PFSK-1 (cell line): ENCODE measurements around the gene ITPRIP.

ENCODE experiments used
- FOXP2 ChIP-seq: optimal IDR thresholded peaks from 2 replicates; pipeline ENCODE3; 2011; ENCODE audit warnings: borderline replicate concordance, control low read depth, inconsistent platforms; ENCODE audit not compliant: insufficient read depth; ENCODE audit errors: extremely low read length, extremely low read depth
- POLR2AphosphoS5 ChIP-seq: IDR thresholded peaks from 2 replicates; pipeline ENCODE4 v1.6.1; 2012; ENCODE audit warnings: low read depth, mild to moderate bottlenecking, control low read depth, low read length, moderate library complexity
- REST ChIP-seq, 2 experiments: IDR thresholded peaks; 2 replicates each; pipeline versions ENCODE4 v1.6.1 to v1.8.0; 2011 to 2012; ENCODE audit warnings: low read depth in 2 of 2, low read length in 2 of 2, control low read depth in 1 of 2, inconsistent platforms in 1 of 2, mild to moderate bottlenecking in 1 of 2, moderate library complexity in 1 of 2; ENCODE audit not compliant: insufficient read depth in 1 of 2
- SIN3A ChIP-seq: IDR thresholded peaks from 2 replicates; pipeline ENCODE4 v1.6.1; 2012; ENCODE audit warnings: mild to moderate bottlenecking, low read length, moderate library complexity, borderline replicate concordance; ENCODE audit not compliant: insufficient read depth
- TAF1 ChIP-seq: IDR thresholded peaks from 2 replicates; pipeline ENCODE4 v1.6.1; 2012; ENCODE audit warnings: low read length, control low read depth, borderline replicate concordance; ENCODE audit not compliant: insufficient read depth

The ITPRIP gene

GRCh38 chr10:104293781-104294321 is 44.4 kb downstream of the ITPRIP start:
- TF ChIP-seq TAF1 (no peak), REST (IDR thresholded peaks at IDR 0.05; ENCODE audit: insufficient read depth in 1 of 2, low read depth in 2 of 2, low read length in 2 of 2) (no peak), SIN3A (no peak), FOXP2 (no peak), POLR2AphosphoS5 (no peak)

- no peak for TF ChIP-seq POLR2AphosphoS5
- TF ChIP-seq FOXP2: no peak
- TF ChIP-seq TAF1: no peak
- TF ChIP-seq SIN3A: no peak
- TF ChIP-seq REST (IDR thresholded peaks at IDR 0.05; ENCODE audit: insufficient read depth in 1 of 2, low read depth in 2 of 2, low read length in 2 of 2): no peak
These were observed 45.3 kb downstream of the ITPRIP start for GRCh38 chr10:104293011-104293410.

GRCh38 chr10:104291439-104291951 is 46.8 kb downstream of the ITPRIP start:
- no peak for TF ChIP-seq FOXP2
- no peak for TF ChIP-seq REST (IDR thresholded peaks at IDR 0.05; ENCODE audit: insufficient read depth in 1 of 2, low read depth in 2 of 2, low read length in 2 of 2)
- TF ChIP-seq POLR2AphosphoS5: no peak
- no peak for TF ChIP-seq TAF1
- TF ChIP-seq SIN3A: no peak

- no peak for TF ChIP-seq POLR2AphosphoS5
- no peak for TF ChIP-seq TAF1
- no peak for TF ChIP-seq REST (IDR thresholded peaks at IDR 0.05; ENCODE audit: insufficient read depth in 1 of 2, low read depth in 2 of 2, low read length in 2 of 2)
- no peak for TF ChIP-seq SIN3A
- no peak for TF ChIP-seq FOXP2
These were observed 49.9 kb downstream of the ITPRIP start for GRCh38 chr10:104288355-104288754.
